Embryonic facial prominence (tissue), 1 donor: ENCODE results near the gene TXNL4B.
A peak's percentile ranks its signal among the peaks of the same experiment; 100 is the strongest.

Experiments used
- DNase-seq: peaks from one replicate; pipeline ENCODE4 v3.0.0-alpha.2; 2016; ENCODE audit errors: extremely low spot score

TXNL4B gene

GRCh38 chr16:72093448-72094265, at the start of gene TXNL4B, which contains the start of gene DHX38:
TSS of gene TXNL4B (minus strand) at chr16:72093620. CDS start at chr16:72090749, 2,871 bp downstream.
TSS of gene DHX38 (plus strand) at chr16:72093847. CDS start at chr16:72096158, 2,311 bp downstream.
- DNase-seq: peak; percentile 99

- no peak for DNase-seq
Observed at GRCh38 chr16:72142476-72142875, 49.1 kb upstream of the TXNL4B start.

GRCh38 chr16:72139908-72140307, 46.5 kb upstream of the TXNL4B start:
- no peak for DNase-seq

- DNase-seq: no peak
Observed at GRCh38 chr16:72138064-72138572, 44.7 kb upstream of the TXNL4B start.

GRCh38 chr16:72137380-72138063, 44.1 kb upstream of the TXNL4B start:
- DNase-seq: no peak

GRCh38 chr16:72134507-72134906, 41.1 kb upstream of the TXNL4B start:
- no peak for DNase-seq

GRCh38 chr16:72132726-72133125, 39.3 kb upstream of the TXNL4B start:
- no peak for DNase-seq

GRCh38 chr16:72131036-72131435, 37.6 kb upstream of the TXNL4B start:
- no peak for DNase-seq

GRCh38 chr16:72129976-72130656, 36.7 kb upstream of the TXNL4B start:
- DNase-seq: no peak

GRCh38 chr16:72128701-72129100, 35.3 kb upstream of the TXNL4B start:
- DNase-seq: no peak

- no peak for DNase-seq
Observed at GRCh38 chr16:72126429-72126765, 33.0 kb upstream of the TXNL4B start.

GRCh38 chr16:72125635-72126428, 32.4 kb upstream of the TXNL4B start:
- DNase-seq: no peak

GRCh38 chr16:72124761-72125634, 31.6 kb upstream of the TXNL4B start:
- peak; percentile 25 for DNase-seq

- DNase-seq: no peak
Observed at GRCh38 chr16:72124148-72124547, 30.7 kb upstream of the TXNL4B start.

GRCh38 chr16:72123426-72123825, 30.0 kb upstream of the TXNL4B start:
- no peak for DNase-seq

- no peak for DNase-seq
Observed at GRCh38 chr16:72122916-72123315, 29.5 kb upstream of the TXNL4B start.

GRCh38 chr16:72122308-72122707, 28.9 kb upstream of the TXNL4B start:
- DNase-seq: no peak

GRCh38 chr16:72120026-72120425, 26.6 kb upstream of the TXNL4B start:
- no peak for DNase-seq

GRCh38 chr16:72113616-72113945, 20.2 kb upstream of the TXNL4B start:
- no peak for DNase-seq

GRCh38 chr16:72112906-72113615, 19.6 kb upstream of the TXNL4B start:
- no peak for DNase-seq
